ENCODE results near the gene VKORC1L1. TPM values are rescaled to one million over a fixed set of nuclear protein-coding genes. Genes with fewer than 3 reads are reported as not detected.

Gene VKORC1L1
- total and polyA plus RNA-seq, 4 donors, result 9.8 to 14.6 (median 11.7) TPM

DNA sequence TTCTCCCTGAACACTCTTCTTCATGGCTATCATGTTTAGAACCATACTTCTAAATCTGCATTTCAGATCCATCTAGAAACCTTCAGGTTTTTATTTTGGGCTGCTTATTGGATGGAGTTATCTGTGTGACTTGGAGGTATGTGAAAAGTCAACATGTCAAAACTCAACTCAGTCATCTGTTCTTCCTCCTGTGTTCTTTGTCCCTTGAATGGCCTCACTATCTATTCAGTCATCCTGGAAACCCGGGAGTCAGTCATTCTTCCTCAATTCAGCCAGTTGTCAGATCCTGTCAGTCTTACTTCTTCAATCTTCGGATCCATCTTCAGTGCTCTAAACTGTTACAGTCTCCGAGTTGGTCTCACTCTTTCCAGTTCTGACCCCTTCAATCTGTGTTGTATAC, 52.2 kb downstream of the VKORC1L1 start:
- whole genome bisulfite sequencing, result 57% methylated on average over 3 of the region's 3 CpGs
- no peak overlapping the region for H3K4me3 ChIP-seq (ENCODE audit: low read depth in 1 of 3, low read length in 3 of 3)
- no peak overlapping the region for H3K9ac ChIP-seq (ENCODE audit: low read depth in 1 of 2, low read length in 2 of 2)
- no peak for TF ChIP-seq EGR1 (IDR thresholded peaks at IDR 0.05; ENCODE audit: low read depth in 2 of 2)
- no peak for TF ChIP-seq TAF1 (conservative IDR thresholded peaks at IDR 0.05)
- TF ChIP-seq FOXA2 (IDR thresholded peaks at IDR 0.05), result no peak
- no peak for TF ChIP-seq RXRA (IDR thresholded peaks at IDR 0.05)
- TF ChIP-seq HNF4G (IDR thresholded peaks at IDR 0.05), result no peak
- no peak for TF ChIP-seq RAD21 (IDR thresholded peaks at IDR 0.05)
- TF ChIP-seq, protein P1, sequence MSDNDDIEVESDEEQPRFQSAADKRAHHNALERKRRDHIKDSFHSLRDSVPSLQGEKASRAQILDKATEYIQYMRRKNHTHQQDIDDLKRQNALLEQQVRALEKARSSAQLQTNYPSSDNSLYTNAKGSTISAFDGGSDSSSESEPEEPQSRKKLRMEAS (IDR thresholded peaks at IDR 0.05), result no peak
- no peak for TF ChIP-seq JUND (IDR thresholded peaks at IDR 0.05)
- TF ChIP-seq HNF4A (conservative IDR thresholded peaks at IDR 0.05), result no peak
- TF ChIP-seq, protein P2, sequence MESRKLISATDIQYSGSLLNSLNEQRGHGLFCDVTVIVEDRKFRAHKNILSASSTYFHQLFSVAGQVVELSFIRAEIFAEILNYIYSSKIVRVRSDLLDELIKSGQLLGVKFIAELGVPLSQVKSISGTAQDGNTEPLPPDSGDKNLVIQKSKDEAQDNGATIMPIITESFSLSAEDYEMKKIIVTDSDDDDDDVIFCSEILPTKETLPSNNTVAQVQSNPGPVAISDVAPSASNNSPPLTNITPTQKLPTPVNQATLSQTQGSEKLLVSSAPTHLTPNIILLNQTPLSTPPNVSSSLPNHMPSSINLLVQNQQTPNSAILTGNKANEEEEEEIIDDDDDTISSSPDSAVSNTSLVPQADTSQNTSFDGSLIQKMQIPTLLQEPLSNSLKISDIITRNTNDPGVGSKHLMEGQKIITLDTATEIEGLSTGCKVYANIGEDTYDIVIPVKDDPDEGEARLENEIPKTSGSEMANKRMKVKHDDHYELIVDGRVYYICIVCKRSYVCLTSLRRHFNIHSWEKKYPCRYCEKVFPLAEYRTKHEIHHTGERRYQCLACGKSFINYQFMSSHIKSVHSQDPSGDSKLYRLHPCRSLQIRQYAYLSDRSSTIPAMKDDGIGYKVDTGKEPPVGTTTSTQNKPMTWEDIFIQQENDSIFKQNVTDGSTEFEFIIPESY (IDR thresholded peaks at IDR 0.05), result no peak
- TF ChIP-seq FOXA1 (IDR thresholded peaks at IDR 0.05), result no peak
- no peak for TF ChIP-seq GABPA (IDR thresholded peaks at IDR 0.05 in 1 of 2, conservative IDR thresholded peaks at IDR 0.05 in 1 of 2)
- TF ChIP-seq, protein P3, sequence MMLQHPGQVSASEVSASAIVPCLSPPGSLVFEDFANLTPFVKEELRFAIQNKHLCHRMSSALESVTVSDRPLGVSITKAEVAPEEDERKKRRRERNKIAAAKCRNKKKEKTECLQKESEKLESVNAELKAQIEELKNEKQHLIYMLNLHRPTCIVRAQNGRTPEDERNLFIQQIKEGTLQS (IDR thresholded peaks at IDR 0.05), result no peak
- TF ChIP-seq, protein P4, sequence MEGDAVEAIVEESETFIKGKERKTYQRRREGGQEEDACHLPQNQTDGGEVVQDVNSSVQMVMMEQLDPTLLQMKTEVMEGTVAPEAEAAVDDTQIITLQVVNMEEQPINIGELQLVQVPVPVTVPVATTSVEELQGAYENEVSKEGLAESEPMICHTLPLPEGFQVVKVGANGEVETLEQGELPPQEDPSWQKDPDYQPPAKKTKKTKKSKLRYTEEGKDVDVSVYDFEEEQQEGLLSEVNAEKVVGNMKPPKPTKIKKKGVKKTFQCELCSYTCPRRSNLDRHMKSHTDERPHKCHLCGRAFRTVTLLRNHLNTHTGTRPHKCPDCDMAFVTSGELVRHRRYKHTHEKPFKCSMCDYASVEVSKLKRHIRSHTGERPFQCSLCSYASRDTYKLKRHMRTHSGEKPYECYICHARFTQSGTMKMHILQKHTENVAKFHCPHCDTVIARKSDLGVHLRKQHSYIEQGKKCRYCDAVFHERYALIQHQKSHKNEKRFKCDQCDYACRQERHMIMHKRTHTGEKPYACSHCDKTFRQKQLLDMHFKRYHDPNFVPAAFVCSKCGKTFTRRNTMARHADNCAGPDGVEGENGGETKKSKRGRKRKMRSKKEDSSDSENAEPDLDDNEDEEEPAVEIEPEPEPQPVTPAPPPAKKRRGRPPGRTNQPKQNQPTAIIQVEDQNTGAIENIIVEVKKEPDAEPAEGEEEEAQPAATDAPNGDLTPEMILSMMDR (IDR thresholded peaks at IDR 0.05; ENCODE audit: low read depth, low read length, missing input control), result no peak
- no peak for TF ChIP-seq NR2F2 (IDR thresholded peaks at IDR 0.05)
- TF ChIP-seq YY1 (IDR thresholded peaks at IDR 0.05), result no peak
- TF ChIP-seq, protein P5, sequence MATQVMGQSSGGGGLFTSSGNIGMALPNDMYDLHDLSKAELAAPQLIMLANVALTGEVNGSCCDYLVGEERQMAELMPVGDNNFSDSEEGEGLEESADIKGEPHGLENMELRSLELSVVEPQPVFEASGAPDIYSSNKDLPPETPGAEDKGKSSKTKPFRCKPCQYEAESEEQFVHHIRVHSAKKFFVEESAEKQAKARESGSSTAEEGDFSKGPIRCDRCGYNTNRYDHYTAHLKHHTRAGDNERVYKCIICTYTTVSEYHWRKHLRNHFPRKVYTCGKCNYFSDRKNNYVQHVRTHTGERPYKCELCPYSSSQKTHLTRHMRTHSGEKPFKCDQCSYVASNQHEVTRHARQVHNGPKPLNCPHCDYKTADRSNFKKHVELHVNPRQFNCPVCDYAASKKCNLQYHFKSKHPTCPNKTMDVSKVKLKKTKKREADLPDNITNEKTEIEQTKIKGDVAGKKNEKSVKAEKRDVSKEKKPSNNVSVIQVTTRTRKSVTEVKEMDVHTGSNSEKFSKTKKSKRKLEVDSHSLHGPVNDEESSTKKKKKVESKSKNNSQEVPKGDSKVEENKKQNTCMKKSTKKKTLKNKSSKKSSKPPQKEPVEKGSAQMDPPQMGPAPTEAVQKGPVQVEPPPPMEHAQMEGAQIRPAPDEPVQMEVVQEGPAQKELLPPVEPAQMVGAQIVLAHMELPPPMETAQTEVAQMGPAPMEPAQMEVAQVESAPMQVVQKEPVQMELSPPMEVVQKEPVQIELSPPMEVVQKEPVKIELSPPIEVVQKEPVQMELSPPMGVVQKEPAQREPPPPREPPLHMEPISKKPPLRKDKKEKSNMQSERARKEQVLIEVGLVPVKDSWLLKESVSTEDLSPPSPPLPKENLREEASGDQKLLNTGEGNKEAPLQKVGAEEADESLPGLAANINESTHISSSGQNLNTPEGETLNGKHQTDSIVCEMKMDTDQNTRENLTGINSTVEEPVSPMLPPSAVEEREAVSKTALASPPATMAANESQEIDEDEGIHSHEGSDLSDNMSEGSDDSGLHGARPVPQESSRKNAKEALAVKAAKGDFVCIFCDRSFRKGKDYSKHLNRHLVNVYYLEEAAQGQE (IDR thresholded peaks at IDR 0.05), result no peak
- no peak for TF ChIP-seq SP1 (IDR thresholded peaks at IDR 0.05)
- no peaks in the 10 kb centered on the region for H3K27me3 ChIP-seq (ENCODE audit: control insufficient read depth in 4 of 4, insufficient read depth in 4 of 4, low read length in 3 of 4)
- no peaks in the 10 kb centered on the region for H3K9me3 ChIP-seq (ENCODE audit: control insufficient read depth in 4 of 4, low read length in 3 of 4)
- H3K4me1 ChIP-seq (ENCODE audit: control insufficient read depth in 4 of 4, insufficient read depth in 4 of 4, low read length in 3 of 4), result peaks cover 0 to 4% (median 0%) of the 10 kb centered on the region in 4 donors
- H3K36me3 ChIP-seq (ENCODE audit: control insufficient read depth in 4 of 4, insufficient read depth in 3 of 4, low read depth in 1 of 4, low read length in 3 of 4), result no peaks in the 10 kb centered on the region
- H3K27ac ChIP-seq (ENCODE audit: low read depth in 1 of 2, low read length in 2 of 2), result no peak overlapping the region
- DNase-seq (ENCODE audit: low spot score), result no peak
